ENCODE measurements around the gene SVBP. TPM values are rescaled to one million over a fixed set of nuclear protein-coding genes. Genes with fewer than 3 reads are reported as not detected.
"Not testable (repeated sequence)": the region's sequence is repeated elsewhere in the genome, so short reads cannot be mapped to it uniquely, and the experiment has no call there.

SVBP gene
- total RNA-seq, 1 donor: 17.0 TPM

GRCh38 chr1:42815941-42816584 is 1.1 kb downstream of the SVBP start:
- Histone ChIP-seq H3K9me3 (ENCODE audit: low read depth, low read length) (no peaks in the 10 kb centered on the region), H3K36me3 (ENCODE audit: insufficient read depth, low read length) (no peaks in the 10 kb centered on the region), H3K4me1 (ENCODE audit: insufficient read depth, low read length) (peaks cover 17% of the 10 kb centered on the region), H4K20me1 (ENCODE audit: insufficient read depth, low read length) (no peaks in the 10 kb centered on the region), H3K4me2 (ENCODE audit: insufficient read depth, low read length) (peak overlapping the region; percentile 77), H3K27ac (ENCODE audit: low read depth, low read length) (peak overlapping the region; percentile 8), H3K79me2 (ENCODE audit: insufficient read depth, low read length) (peaks cover 18% of the 10 kb centered on the region), H3K4me3 (ENCODE audit: insufficient read depth, low read length) (peak overlapping the region; percentile 91), H3K27me3 (ENCODE audit: insufficient read depth, low read length) (no peaks in the 10 kb centered on the region), H2AFZ (ENCODE audit: low read length) (peak overlapping the region; percentile 89)
- peak; percentile 72 for DNase-seq (ENCODE audit: insufficient read length, low spot score, missing footprints)
- TF ChIP-seq, protein P1, sequence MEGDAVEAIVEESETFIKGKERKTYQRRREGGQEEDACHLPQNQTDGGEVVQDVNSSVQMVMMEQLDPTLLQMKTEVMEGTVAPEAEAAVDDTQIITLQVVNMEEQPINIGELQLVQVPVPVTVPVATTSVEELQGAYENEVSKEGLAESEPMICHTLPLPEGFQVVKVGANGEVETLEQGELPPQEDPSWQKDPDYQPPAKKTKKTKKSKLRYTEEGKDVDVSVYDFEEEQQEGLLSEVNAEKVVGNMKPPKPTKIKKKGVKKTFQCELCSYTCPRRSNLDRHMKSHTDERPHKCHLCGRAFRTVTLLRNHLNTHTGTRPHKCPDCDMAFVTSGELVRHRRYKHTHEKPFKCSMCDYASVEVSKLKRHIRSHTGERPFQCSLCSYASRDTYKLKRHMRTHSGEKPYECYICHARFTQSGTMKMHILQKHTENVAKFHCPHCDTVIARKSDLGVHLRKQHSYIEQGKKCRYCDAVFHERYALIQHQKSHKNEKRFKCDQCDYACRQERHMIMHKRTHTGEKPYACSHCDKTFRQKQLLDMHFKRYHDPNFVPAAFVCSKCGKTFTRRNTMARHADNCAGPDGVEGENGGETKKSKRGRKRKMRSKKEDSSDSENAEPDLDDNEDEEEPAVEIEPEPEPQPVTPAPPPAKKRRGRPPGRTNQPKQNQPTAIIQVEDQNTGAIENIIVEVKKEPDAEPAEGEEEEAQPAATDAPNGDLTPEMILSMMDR (IDR thresholded peaks at IDR 0.05; ENCODE audit: extremely low read depth, low read depth, low read length): no peak

GRCh38 chr1:42814815-42815214 is 2.4 kb downstream of the SVBP start:
- peaks cover 15% of the 10 kb centered on the region for H3K79me2 ChIP-seq (ENCODE audit: insufficient read depth, low read length)
- H4K20me1 ChIP-seq (ENCODE audit: insufficient read depth, low read length); H2AFZ ChIP-seq (ENCODE audit: low read length); H3K36me3 ChIP-seq (ENCODE audit: insufficient read depth, low read length); H3K9me3 ChIP-seq (ENCODE audit: low read depth, low read length); H3K4me2 ChIP-seq (ENCODE audit: insufficient read depth, low read length); H3K27ac ChIP-seq (ENCODE audit: low read depth, low read length); DNase-seq (ENCODE audit: insufficient read length, low spot score, missing footprints); H3K27me3 ChIP-seq (ENCODE audit: insufficient read depth, low read length); H3K4me3 ChIP-seq (ENCODE audit: insufficient read depth, low read length): not testable (repeated sequence)
- peaks cover 17% of the 10 kb centered on the region for H3K4me1 ChIP-seq (ENCODE audit: insufficient read depth, low read length)

GRCh38 chr1:42807056-42807668 is 10.0 kb downstream of the SVBP start:
- TF ChIP-seq, protein P1 (IDR thresholded peaks at IDR 0.05; ENCODE audit: extremely low read depth, low read depth, low read length): no peak
- Histone ChIP-seq H4K20me1 (ENCODE audit: insufficient read depth, low read length) (no peaks in the 10 kb centered on the region), H3K4me1 (ENCODE audit: insufficient read depth, low read length) (no peaks in the 10 kb centered on the region), H3K27me3 (ENCODE audit: insufficient read depth, low read length) (no peaks in the 10 kb centered on the region), H3K36me3 (ENCODE audit: insufficient read depth, low read length) (no peaks in the 10 kb centered on the region), H3K4me2 (ENCODE audit: insufficient read depth, low read length) (no peak overlapping the region), H3K4me3 (ENCODE audit: insufficient read depth, low read length) (no peak overlapping the region), H2AFZ (ENCODE audit: low read length) (no peak overlapping the region), H3K79me2 (ENCODE audit: insufficient read depth, low read length) (no peaks in the 10 kb centered on the region), H3K9me3 (ENCODE audit: low read depth, low read length) (no peaks in the 10 kb centered on the region), H3K27ac (ENCODE audit: low read depth, low read length) (no peak overlapping the region)
- no peak for DNase-seq (ENCODE audit: insufficient read length, low spot score, missing footprints)

DNA sequence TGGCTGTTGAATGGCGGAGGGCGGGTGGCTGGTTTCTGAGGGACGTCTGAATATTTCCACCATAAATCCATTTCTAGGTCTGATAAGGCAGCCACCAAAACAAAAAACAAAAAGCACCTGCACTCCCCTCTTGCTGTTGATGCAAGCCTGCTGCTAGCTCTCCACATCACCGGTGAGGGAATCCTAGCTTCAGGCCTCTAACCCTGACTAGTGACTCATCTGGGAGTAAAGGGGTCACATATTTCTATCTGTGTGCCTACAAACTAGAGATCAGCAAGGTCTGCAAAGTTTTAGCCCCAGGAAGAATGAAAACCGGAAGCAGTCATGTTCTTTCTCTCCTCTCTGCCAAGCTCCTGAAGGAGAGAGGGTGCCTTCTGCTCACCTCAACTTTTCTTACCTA is 10.6 kb downstream of the SVBP start:
- TF ChIP-seq, protein P1 (IDR thresholded peaks at IDR 0.05; ENCODE audit: extremely low read depth, low read depth, low read length): no peak
- Histone ChIP-seq H3K79me2 (ENCODE audit: insufficient read depth, low read length) (no peaks in the 10 kb centered on the region), H3K36me3 (ENCODE audit: insufficient read depth, low read length) (no peaks in the 10 kb centered on the region), H3K4me1 (ENCODE audit: insufficient read depth, low read length) (no peaks in the 10 kb centered on the region), H3K4me2 (ENCODE audit: insufficient read depth, low read length) (no peak overlapping the region), H2AFZ (ENCODE audit: low read length) (no peak overlapping the region), H3K4me3 (ENCODE audit: insufficient read depth, low read length) (no peak overlapping the region), H4K20me1 (ENCODE audit: insufficient read depth, low read length) (no peaks in the 10 kb centered on the region), H3K9me3 (ENCODE audit: low read depth, low read length) (no peaks in the 10 kb centered on the region), H3K27ac (ENCODE audit: low read depth, low read length) (no peak overlapping the region), H3K27me3 (ENCODE audit: insufficient read depth, low read length) (no peaks in the 10 kb centered on the region)
- DNase-seq (ENCODE audit: insufficient read length, low spot score, missing footprints): no peak

All from osteoblast (primary cell).